Measurements from ENCODE around the gene TMEM236. TPM values are rescaled to one million over a fixed set of nuclear protein-coding genes. Genes with fewer than 3 reads are reported as not detected.
A peak's percentile ranks its signal among the peaks of the same experiment; 100 is the strongest.

The TMEM236 gene
- total RNA-seq, 2 experiments from 2014 or later: 0.05 to 0.06 TPM

DNA sequence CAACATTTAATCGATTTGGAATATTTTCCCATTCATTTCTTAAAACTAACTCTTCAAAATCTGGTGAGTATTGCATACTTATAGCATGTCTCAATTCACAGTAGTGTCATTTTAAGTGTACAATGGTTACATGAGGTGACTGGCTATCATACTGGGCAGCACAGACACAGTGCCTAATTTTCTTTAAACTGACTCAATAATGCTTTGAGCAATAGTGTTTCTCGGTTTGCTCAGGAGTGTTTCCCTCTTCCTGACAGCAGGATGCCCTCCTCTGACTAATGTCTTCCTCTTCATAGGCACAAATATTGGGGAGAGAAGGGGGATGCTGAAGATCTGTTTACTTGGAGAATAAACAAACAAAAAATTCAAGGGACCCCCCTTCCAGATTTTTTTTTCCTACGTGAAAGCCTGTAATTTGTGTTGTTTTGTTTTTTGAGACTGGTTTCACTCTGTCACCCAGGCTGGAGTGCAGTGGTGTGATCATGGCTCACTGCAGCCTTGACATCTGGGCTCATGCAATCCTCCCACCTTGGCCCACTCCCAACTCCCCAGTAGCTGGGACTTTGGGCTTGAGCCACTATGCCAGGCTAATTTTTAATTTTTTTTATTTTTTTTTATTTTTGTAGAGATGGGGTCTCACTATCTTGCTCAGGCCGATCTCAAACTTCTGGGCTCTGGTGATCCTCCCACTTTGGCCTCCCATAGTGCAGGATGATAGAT lies 59.3 kb downstream of the TMEM236 start:
- TF ChIP-seq CTCF (IDR thresholded peaks at IDR 0.05): no peak
- no peak overlapping the region for H3K27ac Mint-ChIP-seq
- Histone ChIP-seq H3K9me3 (ENCODE audit: control insufficient read depth in 1 of 2, insufficient read depth in 1 of 2, low read length in 2 of 2) (no peaks in the 10 kb centered on the region), H3K4me3 (ENCODE audit: low read length) (no peak overlapping the region), H3K27me3 (ENCODE audit: control insufficient read depth in 1 of 2, insufficient read depth in 2 of 2, low read length in 2 of 2) (peaks cover 5% of the 10 kb centered on the region in 2 experiments), H3K4me1 (ENCODE audit: insufficient read depth, low read length) (no peaks in the 10 kb centered on the region), H3K36me3 (ENCODE audit: insufficient read depth, low read length) (no peaks in the 10 kb centered on the region), H3K27ac (ENCODE audit: low read depth in 1 of 2, low read length in 2 of 2) (no peak overlapping the region)
- no peaks in the 10 kb centered on the region for H3K4me1 Mint-ChIP-seq (ENCODE audit: low read depth)
- H3K27me3 Mint-ChIP-seq: peaks cover 46% of the 10 kb centered on the region
- H3K4me3 Mint-ChIP-seq: no peak overlapping the region
- DNase-seq (no peak), ATAC-seq (ENCODE audit: poor library complexity) (no peak)
- intact Hi-C loops (cut with DNase I, micrococcal nuclease): no loop called here
- ChIA-PET CTCF (no interaction called here), POLR2A (no interaction called here)
- no peaks in the 10 kb centered on the region for H3K36me3 Mint-ChIP-seq (ENCODE audit: low read depth)
- no peaks in the 10 kb centered on the region for H3K9me3 Mint-ChIP-seq

- ChIA-PET CTCF (no interaction called here), POLR2A (no interaction called here)
- Histone ChIP-seq H3K27me3 (ENCODE audit: control insufficient read depth in 1 of 2, insufficient read depth in 2 of 2, low read length in 2 of 2) (peaks cover 5% of the 10 kb centered on the region in 2 experiments), H3K36me3 (ENCODE audit: insufficient read depth, low read length) (no peaks in the 10 kb centered on the region), H3K4me1 (ENCODE audit: insufficient read depth, low read length) (no peaks in the 10 kb centered on the region), H3K9me3 (ENCODE audit: control insufficient read depth in 1 of 2, insufficient read depth in 1 of 2, low read length in 2 of 2) (no peaks in the 10 kb centered on the region), H3K27ac (ENCODE audit: low read depth in 1 of 2, low read length in 2 of 2) (no peak overlapping the region), H3K4me3 (ENCODE audit: low read length) (no peak overlapping the region)
- H3K36me3 Mint-ChIP-seq (ENCODE audit: low read depth): no peaks in the 10 kb centered on the region
- intact Hi-C loops (cut with DNase I, micrococcal nuclease): no loop called here
- H3K4me1 Mint-ChIP-seq (ENCODE audit: low read depth): no peaks in the 10 kb centered on the region
- ATAC-seq (ENCODE audit: poor library complexity) (no peak), DNase-seq (no peak)
- H3K27me3 Mint-ChIP-seq: peaks cover 36% of the 10 kb centered on the region
- no peak overlapping the region for H3K4me3 Mint-ChIP-seq
- no peak for TF ChIP-seq CTCF (IDR thresholded peaks at IDR 0.05)
- H3K9me3 Mint-ChIP-seq: no peaks in the 10 kb centered on the region
- H3K27ac Mint-ChIP-seq: no peak overlapping the region
Measured at GRCh38 chr10:17814973-17815372, 63.0 kb downstream of the TMEM236 start.

DNA sequence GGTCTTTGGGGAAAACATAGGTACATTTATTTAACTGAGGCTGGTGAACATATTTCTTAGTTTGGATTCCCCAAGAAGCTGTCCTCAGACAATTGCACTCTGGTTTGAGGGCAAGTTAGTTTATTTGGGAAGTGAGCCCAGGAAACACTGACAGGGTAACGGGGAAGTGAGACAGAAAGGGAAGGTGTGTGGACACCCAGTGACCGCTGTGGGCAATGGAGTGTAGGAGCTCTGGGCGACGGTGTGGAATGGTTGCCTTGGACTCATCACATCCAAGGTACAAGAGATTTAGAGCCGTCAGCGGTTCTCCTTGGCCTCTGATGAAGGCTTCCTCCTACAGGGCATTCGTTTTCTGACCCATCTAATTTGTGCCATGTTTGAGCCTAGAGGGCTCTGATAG lies 64.2 kb downstream of the TMEM236 start:
- Mint-ChIP-seq H3K4me1 (ENCODE audit: low read depth) (no peaks in the 10 kb centered on the region), H3K9me3 (no peaks in the 10 kb centered on the region), H3K27ac (no peak overlapping the region), H3K27me3 (peaks cover 25% of the 10 kb centered on the region), H3K36me3 (ENCODE audit: low read depth) (no peaks in the 10 kb centered on the region), H3K4me3 (no peak overlapping the region)
- CTCF ChIA-PET: no interaction called here
- no peak for TF ChIP-seq CTCF (IDR thresholded peaks at IDR 0.05)
- H3K27me3 ChIP-seq (ENCODE audit: control insufficient read depth in 1 of 2, insufficient read depth in 2 of 2, low read length in 2 of 2): peaks cover 5% of the 10 kb centered on the region in 2 experiments
- H3K27ac ChIP-seq (ENCODE audit: low read depth in 1 of 2, low read length in 2 of 2): no peak overlapping the region
- ATAC-seq (ENCODE audit: poor library complexity): no peak
- no peaks in the 10 kb centered on the region for H3K4me1 ChIP-seq (ENCODE audit: insufficient read depth, low read length)
- H3K4me3 ChIP-seq (ENCODE audit: low read length): no peak overlapping the region
- no peaks in the 10 kb centered on the region for H3K9me3 ChIP-seq (ENCODE audit: control insufficient read depth in 1 of 2, insufficient read depth in 1 of 2, low read length in 2 of 2)
- no peaks in the 10 kb centered on the region for H3K36me3 ChIP-seq (ENCODE audit: insufficient read depth, low read length)
- peak in 1 of 14 experiments; percentile 9 for DNase-seq
- POLR2A ChIA-PET: no interaction called here
- intact Hi-C loops (cut with DNase I, micrococcal nuclease): no loop called here

Measured in CD4-positive, alpha-beta T cell (primary cell).